NCI-H146 (cell line): ENCODE results near the gene CACNA2D4.

ENCODE experiments used
- DNase-seq: peaks from one replicate; lab custom pipeline; 2025; lab: John Stamatoyannopoulos, UW

CACNA2D4 gene

DNA sequence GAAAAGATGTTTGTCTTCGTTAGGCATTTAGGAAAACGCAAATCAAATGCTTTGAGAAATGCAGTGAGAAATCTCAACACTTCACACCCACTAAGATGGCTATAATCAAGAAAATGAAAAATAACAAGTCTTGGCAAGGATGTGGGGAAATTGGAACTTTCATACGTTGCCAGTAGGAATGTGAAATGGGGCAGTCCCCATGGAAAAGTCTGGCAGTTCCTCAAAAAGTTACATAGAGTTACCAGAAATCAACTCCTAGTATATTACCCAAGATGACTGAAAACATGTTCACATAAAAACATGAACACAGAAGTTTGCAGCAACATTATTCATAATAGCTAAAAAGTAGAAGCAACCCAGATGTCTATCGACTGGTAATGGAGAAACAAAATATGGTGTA is 139.5 kb downstream of the CACNA2D4 start:
- DNase-seq = no peak

DNA sequence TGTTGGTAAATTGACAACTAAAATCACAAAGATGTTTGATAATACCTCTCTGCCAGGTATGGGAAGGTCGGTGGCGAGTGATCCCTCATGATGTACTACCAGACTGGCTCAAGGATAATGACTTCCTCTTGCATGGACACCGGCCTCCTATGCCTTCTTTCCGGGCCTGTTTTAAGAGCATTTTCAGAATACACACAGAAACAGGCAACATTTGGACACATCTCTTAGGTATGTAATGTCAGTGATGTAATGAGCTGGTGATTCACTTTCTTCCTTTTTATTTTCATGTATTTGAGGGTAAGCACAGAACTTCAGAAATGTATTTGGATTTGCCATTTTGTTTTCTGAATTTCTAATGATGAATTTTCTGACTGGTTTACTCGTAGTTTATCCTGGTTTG is 140.7 kb downstream of the CACNA2D4 start:
- DNase-seq = no peak

DNA sequence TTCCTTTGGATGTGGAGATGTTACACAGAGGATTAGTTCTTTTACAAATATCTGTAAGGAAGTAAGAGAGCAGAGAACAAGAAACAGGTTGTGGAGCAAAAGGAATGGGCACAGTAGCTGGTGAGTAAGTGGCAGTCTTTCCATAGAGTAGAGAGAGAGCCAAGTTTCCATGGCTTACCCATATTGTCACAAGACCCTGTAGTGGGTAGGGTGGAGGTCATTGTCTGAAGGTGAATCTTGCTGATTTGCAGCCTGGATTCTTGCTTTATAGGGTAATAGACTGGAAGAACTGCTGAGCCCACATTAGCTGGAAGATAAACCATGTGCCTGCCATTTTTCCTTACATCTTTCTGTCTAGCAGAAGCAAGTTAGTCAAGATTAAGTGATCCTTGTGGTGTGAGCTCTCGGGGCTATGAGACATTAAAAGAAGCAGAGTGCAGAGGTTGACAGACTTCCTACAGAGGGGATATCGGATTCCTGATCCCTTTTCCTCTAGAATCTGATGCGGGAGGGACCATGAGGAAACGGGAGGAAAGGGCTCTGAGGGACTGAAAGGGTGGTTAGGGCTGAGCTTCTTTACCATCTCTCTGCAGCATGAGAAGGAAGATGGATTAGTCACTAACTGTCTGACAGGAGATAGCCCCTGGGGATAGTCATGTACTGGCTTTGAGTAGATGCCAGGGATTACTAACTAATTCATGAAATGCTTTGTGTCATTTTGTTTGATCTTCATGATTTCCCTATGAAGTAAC is 142.1 kb downstream of the CACNA2D4 start:
- no peak for DNase-seq

DNA sequence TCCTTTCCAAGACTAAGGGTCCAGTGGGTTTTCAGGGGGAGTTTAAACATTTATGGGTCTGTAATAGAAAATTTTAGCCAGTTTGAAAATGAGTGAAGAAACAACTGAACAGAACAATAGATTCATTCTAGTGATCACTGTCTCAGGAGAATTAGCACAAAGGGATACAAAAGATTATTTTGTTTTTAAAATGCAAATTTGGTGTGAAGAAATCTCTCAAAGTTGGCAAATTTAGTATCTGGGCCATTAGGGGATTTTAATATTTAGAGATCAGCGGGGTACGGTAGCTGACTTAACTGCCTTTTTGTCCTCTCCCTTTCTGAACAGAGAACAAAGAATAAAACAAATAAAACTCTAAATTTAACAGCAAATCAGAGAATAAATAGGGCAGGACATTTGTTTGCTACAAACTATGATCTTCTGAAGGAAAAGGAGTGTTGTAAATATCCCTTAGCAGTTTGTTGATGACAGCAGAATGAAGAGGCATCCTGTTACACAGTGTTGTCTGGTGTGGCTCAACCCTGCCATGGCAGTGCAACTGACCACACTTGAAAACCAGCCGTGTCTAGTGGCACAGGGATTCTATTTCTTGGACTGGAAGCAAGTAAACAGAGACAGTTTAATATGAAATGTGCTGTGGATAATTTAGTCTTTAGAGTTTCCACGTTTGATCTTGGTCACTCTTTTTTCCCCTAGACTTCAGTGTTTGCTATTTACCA is 144.4 kb downstream of the CACNA2D4 start:
- DNase-seq = no peak

DNA sequence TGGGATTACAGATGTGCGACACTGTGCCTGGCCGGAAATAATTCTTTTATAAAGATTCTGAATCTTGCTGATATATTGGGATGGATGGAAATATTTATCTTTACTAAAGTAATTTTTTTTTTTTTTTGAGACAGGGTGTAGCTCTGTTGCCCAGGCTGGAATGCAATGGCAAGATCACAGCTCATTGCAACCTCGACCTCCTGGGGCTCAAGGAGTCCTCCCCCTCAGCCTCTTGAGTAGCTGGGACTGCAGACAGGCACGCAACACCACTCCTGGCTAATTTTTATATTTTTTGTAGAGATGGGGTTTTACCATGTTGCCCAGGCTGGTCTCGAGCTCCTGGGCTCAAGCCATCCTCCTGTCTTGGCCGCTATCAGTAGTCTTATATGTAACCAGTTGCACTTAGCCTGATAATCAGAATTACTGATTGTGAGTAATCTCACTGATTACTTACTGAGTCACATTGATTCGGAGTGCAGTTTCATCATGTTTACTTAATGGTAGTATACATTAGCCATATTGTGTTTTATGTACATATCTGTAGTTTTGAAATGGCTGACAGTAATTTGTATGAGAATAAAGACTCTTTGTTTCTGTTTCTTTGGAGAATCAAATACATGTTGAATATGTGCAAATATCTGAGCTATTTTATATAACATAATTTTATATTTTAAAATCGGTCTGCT is 148.5 kb downstream of the CACNA2D4 start:
- peak; percentile 21 for DNase-seq

DNA sequence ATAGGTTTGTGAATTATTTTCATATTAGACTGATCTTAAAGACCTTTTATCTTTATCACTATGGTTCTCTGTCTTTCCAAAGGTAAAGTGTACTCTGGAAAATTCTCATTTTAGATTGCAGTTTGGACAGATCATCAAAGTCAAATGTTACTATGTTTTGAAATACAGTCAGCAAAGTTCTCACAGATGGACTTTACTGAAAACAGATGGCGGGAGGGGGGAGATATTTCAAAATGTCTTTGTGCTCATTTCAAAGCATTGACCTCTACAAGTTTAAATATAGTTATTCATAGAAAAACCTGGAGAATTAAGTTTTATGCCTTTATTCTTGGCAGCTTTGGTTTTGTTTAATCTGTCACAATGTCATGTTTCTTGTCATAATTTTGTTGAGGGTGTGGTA is 149.8 kb downstream of the CACNA2D4 start:
- DNase-seq = no peak

DNA sequence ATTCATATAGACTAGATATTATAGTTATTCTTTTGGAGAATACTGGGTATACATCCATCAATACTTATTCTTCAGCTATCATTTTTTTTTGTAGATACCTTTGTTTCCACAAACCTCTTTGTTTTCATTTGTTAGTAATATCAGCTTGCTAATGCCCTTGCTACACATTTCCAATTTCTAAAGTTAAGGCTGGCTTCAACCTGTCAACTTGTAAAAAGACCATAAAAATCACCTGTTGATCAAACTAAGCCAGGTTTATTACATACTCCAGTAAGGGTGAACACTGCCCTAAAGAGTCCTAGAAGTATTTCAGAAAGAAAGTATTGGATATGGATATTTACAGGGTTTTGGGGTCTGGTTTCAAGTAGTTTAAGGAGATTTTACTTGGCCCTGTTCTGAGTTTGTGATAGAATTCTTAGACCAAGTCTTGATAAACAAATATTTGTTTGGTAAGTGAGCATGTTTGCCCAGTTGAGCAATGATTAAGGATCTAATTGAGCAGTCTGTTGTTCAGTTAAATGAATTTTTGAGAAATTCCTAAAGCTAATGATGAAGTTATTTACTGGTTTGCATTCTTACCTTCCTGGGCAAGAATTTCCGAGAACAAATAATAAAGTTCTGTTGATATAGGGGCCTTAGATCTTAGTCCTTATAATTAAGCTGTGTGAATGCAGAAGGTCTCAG is 150.9 kb downstream of the CACNA2D4 start:
- DNase-seq = no peak

DNA sequence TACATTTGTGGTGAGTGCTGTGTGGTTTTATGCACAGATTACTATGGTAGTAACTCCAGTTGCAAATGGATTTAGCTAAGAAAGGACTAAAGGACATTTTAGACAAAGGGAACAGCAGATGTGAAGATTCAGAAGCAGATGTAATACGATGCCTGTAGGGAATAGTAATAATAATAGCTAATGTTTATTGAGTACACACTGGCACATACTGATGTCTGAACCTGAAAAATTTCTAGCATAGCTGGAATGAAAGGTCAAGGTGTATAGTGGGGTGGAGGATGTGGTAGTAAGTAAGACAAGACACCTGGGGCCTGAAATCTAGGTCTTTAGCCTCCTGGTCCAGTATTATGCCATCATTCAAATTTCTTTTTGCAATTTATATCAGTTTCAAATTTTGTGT is 152.3 kb downstream of the CACNA2D4 start:
- peak; percentile 23 for DNase-seq

DNA sequence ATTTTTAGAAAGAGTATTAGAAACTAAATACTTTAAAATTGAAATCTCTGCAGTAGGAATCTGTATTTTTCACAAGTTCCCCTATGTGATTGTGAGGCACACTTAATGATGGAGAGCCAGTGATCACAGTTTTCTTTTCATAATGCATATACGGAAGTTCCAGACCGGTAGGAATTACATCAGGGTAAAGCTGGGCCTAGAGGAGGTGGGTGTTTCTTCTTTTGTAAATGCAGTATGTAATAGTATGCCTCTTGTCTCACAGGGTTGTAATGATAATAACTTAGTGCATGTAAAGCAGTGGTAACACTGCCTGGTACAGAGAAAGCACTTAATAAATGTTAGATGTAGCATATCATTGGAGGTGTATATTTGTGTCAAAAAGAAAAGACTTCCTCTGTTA is 155.3 kb downstream of the CACNA2D4 start:
- no peak for DNase-seq

DNA sequence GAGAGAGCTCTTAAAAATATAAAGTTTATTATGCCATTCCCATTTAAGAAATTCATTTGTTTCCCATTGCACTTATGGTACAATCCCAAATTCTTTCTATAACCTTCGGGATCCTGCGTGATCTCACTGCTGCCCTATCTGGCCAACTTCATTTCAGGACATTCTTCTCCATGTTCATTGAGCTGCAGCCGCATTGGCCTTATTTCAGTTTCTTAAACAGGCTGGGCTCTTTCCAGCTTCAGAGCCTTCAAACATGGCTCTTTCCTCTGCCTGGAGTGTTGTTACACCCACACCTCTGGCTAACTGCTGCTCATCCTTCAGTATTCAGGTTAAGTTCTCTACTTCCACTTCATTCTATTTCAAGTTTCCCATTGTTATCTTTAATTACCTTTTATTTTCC is 156.6 kb downstream of the CACNA2D4 start:
- no peak for DNase-seq

DNA sequence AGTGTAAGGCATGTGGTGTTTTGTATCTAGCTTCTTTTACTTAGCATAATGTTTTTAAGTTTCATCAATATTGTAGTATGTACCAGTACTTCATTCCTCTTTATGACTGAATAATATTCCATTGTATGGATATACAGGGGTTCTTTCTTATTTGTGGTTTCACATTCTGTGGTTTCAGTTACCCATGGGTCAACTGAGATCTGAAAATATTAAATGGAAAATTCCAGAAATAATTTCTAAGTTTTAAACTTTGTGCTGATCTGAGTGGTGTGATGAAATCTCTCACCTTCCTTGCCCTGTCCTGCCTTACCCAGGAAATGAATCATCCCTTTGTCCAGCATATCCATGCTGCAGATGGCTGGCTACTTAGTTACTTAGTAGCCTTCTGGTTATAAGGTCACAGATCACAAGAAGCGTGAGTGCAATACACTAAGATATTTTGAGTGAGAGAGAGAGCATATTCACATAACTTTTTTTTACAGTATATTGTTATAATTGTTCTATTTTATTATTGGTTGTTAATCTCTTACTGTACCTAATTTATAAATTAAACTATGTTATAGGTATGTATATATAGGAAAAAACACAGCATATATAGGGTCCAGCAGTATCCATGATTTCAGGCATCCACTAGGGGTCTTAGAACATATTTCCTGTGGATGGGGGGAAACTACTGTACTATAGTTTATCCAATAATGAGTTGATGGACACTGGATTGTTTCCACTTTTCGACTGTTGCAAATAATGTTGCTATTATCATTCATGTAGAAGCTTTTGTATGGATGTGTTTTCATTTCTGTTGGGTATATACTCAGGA is 157.7 kb downstream of the CACNA2D4 start:
- no peak for DNase-seq

DNA sequence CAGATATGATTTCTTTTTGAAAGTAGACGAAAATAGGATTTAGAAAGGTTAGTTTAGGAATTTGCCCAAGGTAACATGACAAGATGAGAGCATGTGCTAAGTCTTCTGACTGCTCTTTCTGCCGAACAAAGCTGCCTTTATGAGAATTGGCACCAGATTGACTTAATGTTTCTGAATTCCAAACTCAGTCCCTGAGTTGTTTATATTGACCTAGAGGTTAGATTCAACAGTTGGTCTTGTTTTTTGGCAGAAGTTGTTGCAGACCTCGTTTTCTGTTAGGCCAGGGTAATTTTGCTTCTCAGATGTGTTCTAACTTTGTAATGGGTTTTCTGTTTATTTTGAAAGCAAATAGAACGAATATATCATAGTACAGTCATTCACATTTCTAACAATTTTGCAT is 159.6 kb downstream of the CACNA2D4 start:
- no peak for DNase-seq

DNA sequence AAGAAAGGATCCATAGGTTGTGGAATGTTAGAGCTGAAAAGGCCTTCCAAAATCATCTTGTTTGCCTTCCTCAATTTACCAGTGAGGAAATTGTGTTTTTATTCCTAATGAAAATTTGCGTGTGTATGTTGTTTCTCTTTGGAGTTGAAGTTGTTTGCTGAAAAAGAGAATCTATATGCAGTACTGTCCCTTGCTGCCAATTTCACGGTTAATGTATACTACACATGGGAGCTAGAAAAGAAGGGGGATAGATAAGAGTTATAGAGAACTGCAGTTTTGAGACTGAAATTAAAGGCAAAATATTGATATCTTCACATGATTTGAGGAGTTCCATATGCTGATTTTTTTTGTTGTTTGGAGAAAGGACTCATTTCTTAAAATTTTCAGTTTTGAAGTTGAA is 160.1 kb downstream of the CACNA2D4 start:
- no peak for DNase-seq

DNA sequence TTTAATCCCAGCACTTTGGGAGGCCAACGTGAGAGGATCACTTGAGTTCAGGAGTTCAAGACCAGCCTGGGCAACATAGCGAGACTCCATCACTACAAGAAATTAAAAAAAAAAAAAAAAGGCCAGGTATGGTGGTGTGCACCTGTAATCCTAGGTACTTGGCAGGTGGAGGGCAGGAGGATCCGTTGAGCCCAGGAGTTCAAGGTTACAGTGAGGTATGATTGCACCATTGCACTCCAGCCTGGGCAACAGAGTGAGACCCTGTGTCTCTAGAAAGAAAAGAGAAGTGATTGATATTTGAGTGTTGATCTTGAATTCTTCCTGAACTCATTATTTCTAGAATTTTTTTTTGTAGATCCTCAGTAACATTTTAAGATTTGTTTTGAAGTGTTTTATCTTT is 168.2 kb downstream of the CACNA2D4 start:
- no peak for DNase-seq

DNA sequence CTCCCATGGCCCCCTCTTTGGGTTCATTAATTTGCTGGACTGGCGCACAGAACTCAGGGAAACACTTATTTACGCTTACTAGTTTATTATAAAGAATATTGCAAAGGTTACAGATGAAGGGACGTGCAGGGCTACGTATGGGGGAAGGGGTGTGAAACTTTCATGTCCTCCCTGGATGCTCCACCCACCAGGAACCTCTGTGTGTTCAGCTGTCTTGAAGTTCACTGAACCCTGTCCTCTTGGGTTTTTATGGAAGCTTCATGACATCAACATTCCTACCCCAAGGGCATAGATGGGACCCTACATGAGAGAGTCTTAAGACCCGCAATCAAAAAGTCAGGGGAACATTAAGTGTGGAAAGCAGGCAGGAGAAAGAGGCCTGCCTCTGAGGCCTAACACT is 169.4 kb downstream of the CACNA2D4 start:
- no peak for DNase-seq

DNA sequence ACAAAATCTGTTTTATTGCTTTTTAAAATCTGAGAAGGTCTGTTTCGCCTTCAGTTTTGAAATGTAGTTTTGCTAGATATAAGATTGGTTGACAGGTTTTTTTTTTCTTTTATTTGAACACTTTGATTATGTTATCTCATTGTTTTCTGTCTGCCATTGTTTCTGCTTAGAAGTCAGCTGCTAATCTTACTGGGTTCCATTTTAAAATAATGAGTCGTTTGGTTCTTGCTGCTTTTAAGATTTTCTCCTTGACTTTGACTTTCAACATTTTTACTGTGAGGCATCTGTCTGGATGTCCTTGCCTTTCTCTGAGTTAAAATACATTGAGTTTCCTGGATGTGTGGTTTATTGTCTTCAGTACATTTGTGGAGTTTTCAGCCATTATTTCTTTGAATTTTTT is 170.8 kb downstream of the CACNA2D4 start:
- no peak for DNase-seq

DNA sequence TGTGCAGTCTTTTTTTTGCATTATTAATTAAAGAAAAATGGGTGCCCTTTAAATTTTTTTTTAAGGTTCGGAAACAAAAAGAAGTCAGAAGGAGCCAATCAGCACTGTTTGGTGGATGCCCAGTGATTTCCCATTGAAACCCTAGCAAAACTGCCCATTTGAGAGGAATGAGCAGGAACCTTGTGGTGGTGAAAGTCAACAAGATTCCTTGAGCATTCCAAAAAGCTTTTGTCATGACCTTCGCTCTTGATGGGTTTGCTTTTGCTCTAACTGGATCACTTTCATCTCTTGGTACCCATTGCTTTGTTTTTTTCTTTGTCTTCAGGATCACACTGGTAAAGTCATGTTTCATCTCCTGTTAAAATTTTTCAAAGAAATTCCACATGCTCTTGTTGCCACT is 173.5 kb downstream of the CACNA2D4 start:
- no peak for DNase-seq
